GM12801 (cell line): ENCODE measurements around the gene XXYLT1.

ENCODE experiments used
- CTCF ChIP-seq: IDR thresholded peaks from one replicate; pipeline ENCODE4 v1.5.1; 2011; ENCODE audit warnings: control low read depth; ENCODE audit not compliant: insufficient read length; ENCODE audit errors: extremely low read depth

Gene XXYLT1

GRCh38 chr3:195178124-195178910 is 92.6 kb downstream of the XXYLT1 start:
- no peak for TF ChIP-seq CTCF

GRCh38 chr3:195177422-195178123 is 93.4 kb downstream of the XXYLT1 start:
- no peak for TF ChIP-seq CTCF

GRCh38 chr3:195176776-195177175 is 94.2 kb downstream of the XXYLT1 start:
- TF ChIP-seq CTCF, result no peak

GRCh38 chr3:195175476-195176337 is 95.3 kb downstream of the XXYLT1 start:
- no peak for TF ChIP-seq CTCF

- no peak for TF ChIP-seq CTCF
Observed at GRCh38 chr3:195175076-195175475, 95.9 kb downstream of the XXYLT1 start.

GRCh38 chr3:195173657-195174056 is 97.3 kb downstream of the XXYLT1 start:
- TF ChIP-seq CTCF, result no peak

GRCh38 chr3:195172896-195173295 is 98.1 kb downstream of the XXYLT1 start:
- TF ChIP-seq CTCF, result no peak
